H1 (cell line): ENCODE measurements around the gene NANP. TPM values are rescaled to one million over a fixed set of nuclear protein-coding genes. Genes with fewer than 3 reads are reported as not detected.

ENCODE experiments used
- CBX5 ChIP-seq: fragments of 300-800, 300-1000 bp; sonication (generic); IDR thresholded peaks from 2 replicates; pipeline ENCODE4 v1.7.1; 2016; ENCODE audit warnings: antibody characterized with exemption, low read length, low read depth
- CREB1 ChIP-seq: IDR thresholded peaks from 2 replicates; pipeline ENCODE4 v1.6.1; 2012; ENCODE audit warnings: inconsistent platforms
- EZH2 ChIP-seq: fragments of 200-600 bp; sonication (generic); IDR thresholded peaks from 2 replicates; pipeline ENCODE4 v1.7.1; 2012; ENCODE audit warnings: low read depth, mild to moderate bottlenecking, moderate library complexity, low read length, inconsistent platforms; ENCODE audit not compliant: severe bottlenecking
- polyA plus RNA-seq, 7 experiments: library from polyadenylated mRNA; depleted of rRNA in 3 of 7; stranded (reverse) in 5 of 7; unstranded in 2 of 7; fragments of >200 nt in 5 of 7; fragments of 200-250 nt in 2 of 7; gene quantifications; 1 replicate in 5 of 7; 2 replicates in 1 of 7; 4 replicates in 1 of 7; pipeline versions ENCODE4 v1.2.1 to v1.2.3, GENCODE V29; 2011 to 2013; ENCODE audit warnings: missing spikeins in 2 of 7, mixed read lengths in 2 of 7
- total RNA-seq: library from RNA; stranded (reverse); fragmentation: NEBNext Ultra II Directional; extraction: Animal tissue kit (Norgen Biotek cat#: 25700); gene quantifications from 2 replicates; pipeline ENCODE4 v1.2.1, GENCODE V29; 2021
- TF ChIP-seq, protein P1 (sequence below): IDR thresholded peaks from 2 replicates; pipeline ENCODE4 v1.6.1; 2012; ENCODE audit warnings: inconsistent platforms

The NANP gene
- total and polyA plus RNA-seq, 2 of the 8 experiments (the other 6 are each of a cell fraction or from before 2014, with no cell fraction given), result 3.8 to 6.2 TPM

DNA sequence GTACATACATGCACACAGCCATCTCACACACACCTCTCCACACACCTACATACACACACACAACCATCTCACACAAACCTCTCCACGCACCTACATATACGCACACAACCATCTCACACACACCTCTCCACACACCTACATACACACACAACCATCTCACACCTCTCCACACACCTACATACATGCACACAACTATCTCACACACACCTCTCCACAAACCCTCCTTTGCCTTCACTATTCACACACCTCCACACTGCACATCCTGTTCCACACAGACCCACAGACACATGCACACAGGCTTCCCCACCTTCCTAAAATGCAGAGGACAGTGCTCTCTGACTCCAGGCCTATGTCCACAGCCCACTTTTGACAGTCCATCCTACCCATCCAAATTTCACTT, 22.2 kb downstream of the NANP start (continued):
- no peak for TF ChIP-seq EZH2
- no peak for TF ChIP-seq CBX5
- TF ChIP-seq CREB1, result no peak
- TF ChIP-seq, protein P1, sequence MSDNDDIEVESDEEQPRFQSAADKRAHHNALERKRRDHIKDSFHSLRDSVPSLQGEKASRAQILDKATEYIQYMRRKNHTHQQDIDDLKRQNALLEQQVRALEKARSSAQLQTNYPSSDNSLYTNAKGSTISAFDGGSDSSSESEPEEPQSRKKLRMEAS, result no peak
